NCI-H2171 treated with DMSO at 0.1 percent for 48 hours (cell line): ENCODE data around the gene RAP2B.
A peak's percentile ranks its signal among the peaks of the same experiment; 100 is the strongest.
"Not testable (repeated sequence)": the region's sequence is repeated elsewhere in the genome, so short reads cannot be mapped to it uniquely, and the experiment has no call there.

ENCODE experiments used
- DNase-seq: peaks from one replicate; lab custom pipeline; 2025; lab: John Stamatoyannopoulos, UW

The RAP2B gene

DNA sequence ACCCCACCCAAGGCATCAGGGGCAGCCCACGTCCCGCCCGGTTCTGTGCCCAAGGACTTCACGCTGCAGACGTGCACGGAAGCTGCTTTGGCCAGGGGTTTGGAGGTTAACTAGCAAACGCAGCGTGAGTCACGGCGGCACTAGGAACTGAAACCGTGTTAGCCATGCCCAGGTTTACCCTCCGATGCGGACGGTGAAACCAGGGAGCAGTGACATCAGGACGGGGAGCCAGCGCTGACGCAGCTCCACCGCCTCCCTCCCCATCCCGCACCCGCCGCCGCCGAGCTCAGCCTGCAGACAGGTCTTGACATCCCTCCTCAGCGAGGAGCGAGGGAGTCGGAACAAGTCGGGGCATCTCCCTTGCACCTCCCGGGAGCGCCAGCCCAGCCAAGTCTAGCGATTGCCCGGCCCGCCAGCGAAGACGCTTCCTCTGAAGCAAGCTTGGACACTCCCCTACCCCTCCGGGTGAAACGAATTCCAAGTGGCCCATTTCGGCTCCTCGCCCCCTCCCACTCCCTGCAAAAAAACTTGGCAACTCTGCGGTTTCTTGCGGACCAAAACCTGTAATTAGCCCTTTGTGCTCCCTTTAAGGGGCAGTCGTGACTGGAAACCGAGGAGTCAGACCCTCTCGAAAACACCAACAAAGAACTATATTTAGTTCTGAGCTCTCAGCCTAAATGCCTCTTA lies 1.4 kb upstream of the RAP2B start:
- DNase-seq: no peak

DNA sequence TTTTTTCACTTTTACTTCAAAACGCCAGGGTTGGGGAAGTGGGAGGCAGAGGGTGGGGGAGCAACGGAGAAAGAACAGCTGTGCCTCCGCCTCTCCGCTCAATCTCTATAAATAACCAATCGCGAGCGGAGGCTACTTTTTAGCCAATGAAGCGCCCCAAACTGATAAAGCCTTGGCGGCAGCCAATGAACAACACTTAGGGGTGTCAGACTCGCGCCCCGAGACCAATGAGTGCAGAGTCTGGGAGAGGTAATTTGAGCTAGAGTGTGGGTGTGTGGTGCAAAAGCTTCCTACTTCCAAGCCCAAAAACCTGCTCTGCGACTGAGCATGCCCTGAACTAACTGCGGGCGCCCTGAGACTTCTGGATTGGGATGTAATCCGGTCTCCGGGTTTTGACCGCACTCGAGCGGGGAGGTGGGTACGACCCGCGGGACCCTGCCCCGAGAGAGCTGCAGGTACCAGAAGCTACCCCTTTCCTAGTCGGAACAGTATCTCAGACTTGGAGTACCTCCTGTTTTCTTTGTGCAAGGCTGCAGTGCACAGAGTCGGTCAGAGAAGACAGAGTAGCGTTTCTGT lies 800 bp upstream of the RAP2B start:
- DNase-seq: peak; percentile 65

DNA sequence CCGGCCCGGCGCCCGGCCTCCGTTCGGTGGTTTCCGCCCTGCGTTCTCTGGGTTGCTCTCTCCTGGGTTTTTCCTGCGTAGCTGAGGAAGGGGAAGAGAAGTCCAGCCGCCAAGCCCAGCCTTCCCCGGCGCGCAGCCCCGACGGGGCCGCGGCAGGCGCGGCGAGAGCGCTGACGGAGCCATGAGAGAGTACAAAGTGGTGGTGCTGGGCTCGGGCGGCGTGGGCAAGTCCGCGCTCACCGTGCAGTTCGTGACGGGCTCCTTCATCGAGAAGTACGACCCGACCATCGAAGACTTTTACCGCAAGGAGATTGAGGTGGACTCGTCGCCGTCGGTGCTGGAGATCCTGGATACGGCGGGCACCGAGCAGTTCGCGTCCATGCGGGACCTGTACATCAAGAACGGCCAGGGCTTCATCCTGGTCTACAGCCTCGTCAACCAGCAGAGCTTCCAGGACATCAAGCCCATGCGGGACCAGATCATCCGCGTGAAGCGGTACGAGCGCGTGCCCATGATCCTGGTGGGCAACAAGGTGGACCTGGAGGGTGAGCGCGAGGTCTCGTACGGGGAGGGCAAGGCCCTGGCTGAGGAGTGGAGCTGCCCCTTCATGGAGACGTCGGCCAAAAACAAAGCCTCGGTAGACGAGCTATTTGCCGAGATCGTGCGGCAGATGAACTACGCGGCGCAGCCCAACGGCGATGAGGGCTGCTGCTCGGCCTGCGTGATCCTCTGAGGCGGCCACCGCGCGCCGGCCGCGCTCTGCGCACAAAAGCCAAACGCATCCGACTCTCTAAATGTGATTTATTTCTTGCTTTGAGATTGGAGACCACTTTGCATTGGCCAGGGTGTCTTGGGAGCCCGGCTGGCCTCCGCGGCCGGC lies 727 bp downstream of the RAP2B start:
- no peak for DNase-seq

DNA sequence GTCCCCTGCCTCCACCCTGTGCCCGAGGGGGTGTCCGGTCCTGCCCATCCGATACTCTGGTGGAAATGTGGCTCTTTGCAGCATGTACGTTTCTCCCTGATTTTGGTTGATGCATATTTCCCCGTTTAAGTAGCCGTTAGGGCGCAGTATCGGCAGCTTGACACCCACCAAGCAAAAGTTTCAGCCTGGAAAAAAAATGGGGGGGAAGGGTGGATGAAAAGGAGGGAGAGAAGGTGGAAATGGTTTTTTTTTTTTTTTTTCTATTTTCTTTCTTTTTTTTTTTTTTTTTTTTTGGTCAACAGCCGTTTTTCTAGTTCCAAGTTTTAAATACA lies 1.3 kb downstream of the RAP2B start:
- no peak for DNase-seq

DNA sequence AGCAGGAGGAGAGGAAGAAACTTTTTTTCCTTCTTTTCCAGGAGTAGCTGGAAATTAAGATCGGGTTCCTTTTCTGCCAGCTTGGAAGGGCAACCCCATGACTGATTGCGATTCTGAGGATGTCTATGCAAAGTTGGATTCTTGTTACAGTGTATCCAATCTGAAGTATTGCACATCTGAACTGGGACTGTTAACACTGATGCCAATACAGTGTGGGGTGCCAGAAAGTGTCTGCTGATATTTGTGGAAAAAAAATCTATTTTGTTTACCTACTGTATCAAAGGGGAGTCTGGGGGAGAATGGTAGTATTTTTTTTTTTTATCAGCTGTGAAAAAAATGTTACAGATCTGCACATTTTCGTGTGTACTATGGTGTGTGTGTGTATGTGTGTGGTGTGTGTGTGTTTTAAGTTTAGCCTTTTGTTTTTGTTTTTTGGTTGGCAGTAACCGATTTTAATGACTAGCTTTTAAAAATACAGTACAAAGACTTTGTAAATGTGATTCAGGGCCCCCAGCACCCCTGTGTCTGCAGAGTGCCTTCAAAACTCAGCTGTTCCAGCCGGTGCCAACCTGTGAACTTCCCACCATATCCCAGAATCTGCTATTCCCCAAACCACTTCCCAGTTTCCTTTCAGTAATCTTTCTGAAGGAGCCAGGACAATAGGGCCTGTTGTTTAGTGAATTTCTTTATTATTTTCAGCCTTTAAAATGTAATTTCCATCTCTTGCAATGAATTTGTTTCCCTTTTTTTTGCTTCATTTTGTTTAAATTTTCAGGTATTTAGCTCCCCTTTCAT lies 1.9 kb downstream of the RAP2B start:
- no peak for DNase-seq

DNA sequence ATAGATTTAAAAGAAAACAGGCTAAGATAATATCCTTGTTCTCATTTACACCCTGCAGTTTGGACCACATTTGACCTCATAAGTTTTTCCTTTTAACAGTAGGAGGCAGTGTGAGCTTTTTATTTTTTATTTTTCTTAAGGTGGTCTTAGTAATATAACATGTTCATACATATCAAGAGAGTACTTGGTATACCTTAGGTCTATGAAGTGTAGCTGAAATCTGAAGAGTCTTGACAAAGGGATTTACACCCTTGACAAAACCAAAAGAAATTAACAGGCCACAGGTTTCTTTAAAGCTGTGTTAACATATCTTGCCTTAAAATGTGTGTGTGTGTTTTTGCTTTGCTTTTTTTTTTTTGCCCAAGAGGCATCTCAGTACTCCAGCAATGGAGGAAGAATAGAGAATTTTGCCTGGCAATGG lies 3.2 kb downstream of the RAP2B start:
- DNase-seq: no peak

DNA sequence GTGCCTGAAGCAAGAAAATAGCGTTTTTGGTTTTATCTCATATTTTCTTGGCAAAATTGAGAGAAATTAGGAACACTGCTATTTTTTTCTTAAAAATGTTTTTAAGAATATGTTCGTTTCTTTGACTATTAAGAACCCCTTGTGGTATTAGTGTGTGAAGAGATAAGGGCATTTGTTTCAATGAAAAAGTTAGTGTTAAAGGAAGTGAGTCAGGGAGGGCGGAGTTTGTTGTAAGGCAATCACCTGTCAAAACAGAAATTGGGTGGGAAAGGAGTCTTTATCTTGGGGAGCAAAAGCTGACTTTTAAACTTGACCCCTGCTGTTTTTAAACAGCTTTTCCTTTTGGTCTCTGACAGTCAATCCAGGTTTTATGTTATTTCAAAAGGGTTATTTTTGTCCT lies 4.2 kb downstream of the RAP2B start:
- DNase-seq: no peak

DNA sequence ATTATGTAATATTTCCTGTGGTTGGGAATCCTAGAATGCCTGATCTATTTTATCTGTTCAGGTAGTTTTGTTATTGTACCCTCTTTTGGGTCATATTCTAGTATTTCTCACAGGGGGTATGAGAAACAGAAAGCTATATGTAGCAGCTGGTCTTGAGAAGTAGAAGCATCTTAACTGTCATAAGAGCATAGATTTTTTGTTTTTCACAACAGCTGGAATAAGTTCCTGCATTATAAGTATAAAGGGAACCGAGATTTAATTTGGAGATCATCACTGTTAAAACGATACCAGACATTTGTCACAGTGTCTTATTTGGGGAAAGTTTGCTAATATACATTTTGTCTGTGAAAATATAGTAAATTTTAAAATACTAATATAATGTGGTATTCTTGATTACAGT lies 4.8 kb downstream of the RAP2B start:
- DNase-seq: no peak

DNA sequence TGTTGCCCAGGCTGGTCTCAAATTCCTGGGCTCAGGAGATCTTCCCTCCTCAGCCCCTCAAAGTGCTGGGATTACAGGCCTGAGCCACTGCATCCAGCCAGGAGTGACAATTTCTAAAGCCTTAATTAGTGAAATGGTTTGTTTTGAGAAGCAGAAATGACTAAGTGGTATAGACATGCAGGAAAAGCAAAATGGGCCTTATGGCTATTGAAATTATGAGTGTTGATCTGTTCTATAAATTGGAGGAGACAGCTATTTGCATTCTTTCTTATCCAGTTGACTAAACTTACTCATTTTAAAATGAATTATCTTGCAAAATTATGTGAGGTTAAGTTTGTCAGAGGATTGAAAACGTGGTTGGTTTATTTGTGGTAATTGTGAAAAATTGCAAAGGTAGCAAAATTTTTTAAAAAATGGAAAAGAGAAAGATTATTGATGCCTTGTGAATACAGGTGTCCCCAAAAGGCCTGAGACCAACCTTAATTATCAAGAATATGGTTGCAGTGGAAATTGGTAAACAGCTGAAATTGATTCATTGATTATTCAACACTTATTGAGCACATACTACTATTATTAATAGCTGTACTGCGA lies 7.9 kb downstream of the RAP2B start:
- DNase-seq: no peak

DNA sequence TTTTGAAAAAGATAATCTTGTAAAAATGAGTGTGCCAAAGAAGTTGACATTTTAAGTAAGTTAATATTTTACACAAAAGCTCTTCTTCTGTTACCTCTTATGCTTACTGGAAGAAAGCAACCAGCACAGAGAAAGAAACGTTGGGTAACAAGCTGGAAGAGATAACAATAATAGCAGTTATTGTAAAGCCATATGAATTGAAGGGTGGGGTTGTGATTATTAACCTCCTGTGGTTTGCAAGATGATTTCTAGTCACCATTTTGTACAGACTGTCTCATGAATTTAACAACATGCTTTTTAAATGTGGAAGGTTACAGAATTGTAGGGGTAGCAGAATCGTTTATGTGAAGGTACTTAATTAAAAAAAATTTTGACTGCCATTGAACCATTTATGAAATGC lies 9.2 kb downstream of the RAP2B start:
- DNase-seq: no peak

DNA sequence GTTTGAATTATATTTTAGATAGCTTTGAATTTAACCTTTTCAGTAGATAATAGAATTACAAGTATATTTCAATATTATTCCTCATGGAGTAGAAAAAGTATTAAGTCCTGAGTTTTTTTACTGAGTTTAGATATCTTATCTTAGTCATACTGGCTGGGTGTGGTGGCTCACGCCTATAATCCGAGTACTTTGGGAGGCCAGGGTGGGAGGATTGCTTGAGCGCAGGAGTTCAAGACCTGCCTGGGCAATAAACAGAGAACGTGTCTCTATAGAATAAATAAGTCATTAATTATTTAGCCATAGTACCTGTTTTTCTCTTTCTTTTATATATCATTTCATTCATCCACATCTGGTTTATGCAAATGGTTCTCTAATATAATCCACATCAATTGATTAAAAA lies 9.9 kb downstream of the RAP2B start:
- no peak for DNase-seq

DNA sequence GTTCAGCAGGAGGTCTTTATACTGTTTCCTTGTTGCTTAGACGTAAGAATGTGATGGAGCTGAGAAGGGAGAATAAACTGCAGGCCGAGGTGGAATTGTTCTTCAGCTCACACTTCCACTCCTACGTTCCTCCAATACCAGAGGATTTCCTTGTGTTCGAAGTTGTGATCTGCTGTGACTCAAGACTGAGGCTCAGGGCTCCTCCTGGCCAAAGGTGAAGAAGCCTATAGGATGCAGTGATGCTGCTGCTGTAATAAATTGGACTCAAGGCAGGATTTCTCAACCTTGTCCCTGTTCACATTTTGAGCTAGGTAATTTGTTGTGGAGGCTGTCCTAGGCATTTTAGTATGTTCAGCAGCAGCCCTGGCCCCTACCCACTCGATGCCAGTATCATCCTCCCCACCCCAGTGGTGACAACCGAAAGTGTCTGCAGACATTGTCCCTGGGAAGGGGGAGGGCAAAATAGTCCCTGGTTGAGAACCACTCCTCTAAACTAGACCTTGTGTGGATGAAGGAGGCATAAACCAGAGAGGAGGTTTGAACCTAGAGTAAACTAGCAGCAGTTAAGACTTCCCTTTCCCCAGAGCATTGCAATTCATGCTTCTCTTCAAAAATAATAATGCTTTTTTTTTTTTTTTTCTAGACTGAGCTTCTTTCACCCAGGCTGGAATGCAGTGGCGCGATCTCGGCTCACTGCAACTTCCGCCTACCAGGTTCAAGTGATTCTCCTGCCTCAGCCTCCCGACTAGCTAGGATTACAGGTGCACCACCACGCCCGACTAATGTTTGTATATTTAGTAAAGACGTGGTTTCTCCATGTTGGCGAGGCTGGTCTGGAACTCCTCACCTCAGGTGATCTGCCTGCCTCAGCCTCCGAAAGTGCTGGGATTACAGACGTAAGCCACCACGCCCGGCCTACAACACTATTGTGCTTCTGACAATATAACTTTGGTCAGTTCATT lies 11.1 kb downstream of the RAP2B start:
- DNase-seq: no peak

DNA sequence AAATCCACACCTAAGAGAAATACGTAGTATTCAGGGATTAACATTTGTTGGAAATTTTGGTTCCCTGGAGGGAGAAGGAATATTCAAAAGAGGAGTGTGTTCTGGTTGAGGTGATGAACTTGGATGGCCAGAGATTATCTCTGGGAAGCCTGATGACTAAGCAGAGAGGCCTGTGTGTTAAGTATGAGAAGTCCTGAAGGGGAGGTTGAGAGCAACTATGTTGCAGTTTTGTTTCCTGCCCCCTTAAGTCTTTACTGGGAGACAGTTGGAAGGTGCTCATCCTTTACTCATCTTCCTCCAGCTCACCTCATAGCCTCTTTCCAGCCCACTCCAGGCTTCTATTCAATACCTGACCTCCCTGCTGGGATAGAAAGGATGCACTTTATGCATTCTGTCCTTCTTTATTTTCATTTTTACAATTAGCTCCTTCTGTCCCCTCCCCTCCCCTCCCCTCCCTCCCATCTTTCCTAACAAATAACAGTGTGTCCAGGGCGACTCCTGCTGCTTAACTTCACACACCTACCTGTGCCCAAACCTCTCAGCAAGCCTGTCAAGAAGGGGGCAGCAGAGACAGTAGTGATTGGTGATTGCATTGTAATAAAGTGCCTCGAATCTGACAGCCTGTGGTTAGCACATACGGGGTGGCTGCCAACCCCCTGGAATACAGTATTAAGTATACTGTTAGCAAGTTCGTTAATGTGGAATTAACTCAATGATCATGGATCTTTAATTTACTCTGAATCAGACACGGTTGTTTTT lies 11.9 kb downstream of the RAP2B start:
- DNase-seq: no peak

DNA sequence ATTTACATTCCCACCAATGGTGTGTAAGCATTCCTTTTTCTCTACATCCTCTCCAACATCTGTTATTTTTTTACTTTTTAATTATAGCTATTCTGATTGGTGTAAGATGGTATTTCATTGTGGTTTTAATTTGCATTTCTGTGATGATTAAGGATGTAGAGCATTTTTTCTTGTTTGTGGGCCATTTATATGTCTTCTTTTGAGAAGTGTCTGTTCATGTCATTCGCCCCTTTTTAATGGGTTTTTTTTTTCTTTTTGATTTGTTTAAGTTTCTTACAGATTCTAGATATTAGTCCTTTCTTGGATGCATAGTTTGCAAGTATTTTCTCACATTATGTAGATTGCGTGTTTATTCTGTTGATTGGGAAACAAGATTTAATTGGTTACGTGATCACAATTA lies 14.2 kb downstream of the RAP2B start:
- DNase-seq: no peak

DNA sequence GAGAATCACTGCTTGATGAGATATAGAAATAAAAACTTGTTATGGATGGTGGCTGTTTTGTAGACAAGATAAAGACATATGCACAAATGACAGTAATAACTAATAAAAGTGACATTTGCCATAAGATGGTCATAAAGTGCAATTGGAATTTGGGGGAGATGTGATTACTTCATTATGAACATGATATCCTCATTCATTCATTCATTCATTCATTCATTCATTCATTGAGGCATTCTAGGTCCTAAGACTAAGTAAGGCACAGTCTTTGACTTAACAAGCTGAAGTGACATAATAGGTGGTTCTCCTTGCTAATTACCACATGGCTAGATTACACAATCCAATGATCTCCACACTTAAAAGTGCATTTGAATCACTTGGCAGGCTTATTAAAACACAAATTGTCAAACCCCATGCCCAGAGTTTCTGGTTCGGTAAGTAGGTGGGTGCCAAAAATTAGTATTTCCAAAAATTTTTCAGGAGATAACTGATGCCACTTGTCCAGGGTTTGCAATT lies 18.9 kb downstream of the RAP2B start:
- no peak for DNase-seq

DNA sequence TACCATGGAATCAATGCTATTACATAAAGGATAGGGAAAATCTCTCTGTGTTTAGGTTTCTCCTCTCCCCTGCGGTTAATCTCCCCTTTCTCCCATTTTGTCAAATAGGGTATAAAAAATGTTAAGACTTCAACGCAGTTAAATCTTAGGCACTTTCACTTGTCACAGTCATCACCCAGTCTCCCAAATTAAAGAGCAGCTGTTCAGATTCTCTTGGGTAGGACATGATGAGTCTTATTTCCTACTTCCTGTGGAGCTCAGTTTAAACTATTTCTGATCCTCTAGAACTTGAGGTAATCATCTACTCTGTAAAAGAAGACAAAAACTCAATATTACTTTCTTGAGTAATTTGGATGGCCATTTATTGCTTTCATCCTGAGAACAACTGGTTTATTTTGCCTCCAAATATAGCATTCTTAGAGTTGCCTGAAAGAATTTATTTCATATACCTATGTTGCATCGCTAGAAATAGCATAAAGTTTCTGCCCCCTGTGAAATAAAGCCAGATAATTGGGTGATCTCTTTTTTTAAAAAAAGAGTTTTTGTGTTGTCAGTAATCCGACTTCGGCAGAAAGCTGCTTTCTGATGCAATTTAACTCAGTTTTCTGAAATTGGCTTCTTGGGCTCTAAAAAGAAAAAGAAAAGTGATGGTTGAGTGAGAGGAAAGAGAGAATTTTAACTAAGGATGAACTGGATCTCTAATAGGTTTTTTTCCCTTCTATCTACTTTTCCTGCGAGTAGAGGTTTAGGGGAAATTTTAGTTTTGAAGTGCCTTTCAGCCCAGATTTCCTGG lies 20.7 kb downstream of the RAP2B start:
- no peak for DNase-seq

DNA sequence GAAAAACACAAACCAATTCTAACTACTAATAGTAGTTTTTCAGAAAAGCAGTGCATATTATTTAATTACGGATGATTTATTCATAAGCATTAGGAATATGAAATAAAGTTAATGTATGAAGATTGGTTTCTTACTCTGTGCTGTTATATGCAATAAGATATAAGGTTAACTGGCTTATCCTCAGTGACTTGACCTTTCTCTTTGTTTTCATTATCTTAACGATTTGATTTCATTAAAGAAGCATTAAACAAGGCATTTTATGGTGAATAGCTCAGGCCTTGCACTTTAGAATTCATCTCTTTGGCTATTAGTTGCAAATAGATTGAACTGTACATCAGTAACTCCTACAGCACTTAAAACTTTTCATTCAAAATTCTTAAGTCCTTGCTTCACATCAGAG lies 28.9 kb downstream of the RAP2B start:
- DNase-seq: no peak

DNA sequence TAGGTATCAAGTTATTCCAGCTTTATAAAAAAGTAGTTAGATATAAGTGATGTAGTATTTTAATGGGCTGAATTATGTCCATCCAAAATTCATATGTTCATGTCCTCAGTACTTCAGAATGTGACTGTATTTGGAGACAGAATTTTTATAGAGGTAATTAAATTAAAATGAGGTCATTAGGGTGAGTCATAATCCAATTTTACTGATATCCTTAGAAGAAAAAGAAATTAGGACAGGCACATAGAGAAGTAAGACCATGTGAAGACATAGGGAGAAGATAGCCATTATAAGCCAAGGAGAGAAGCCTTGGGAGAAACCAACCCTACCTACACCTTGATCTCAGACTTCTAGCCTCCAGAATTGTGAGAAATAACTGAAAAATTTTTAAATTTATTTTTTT lies 30.3 kb downstream of the RAP2B start:
- no peak for DNase-seq

DNA sequence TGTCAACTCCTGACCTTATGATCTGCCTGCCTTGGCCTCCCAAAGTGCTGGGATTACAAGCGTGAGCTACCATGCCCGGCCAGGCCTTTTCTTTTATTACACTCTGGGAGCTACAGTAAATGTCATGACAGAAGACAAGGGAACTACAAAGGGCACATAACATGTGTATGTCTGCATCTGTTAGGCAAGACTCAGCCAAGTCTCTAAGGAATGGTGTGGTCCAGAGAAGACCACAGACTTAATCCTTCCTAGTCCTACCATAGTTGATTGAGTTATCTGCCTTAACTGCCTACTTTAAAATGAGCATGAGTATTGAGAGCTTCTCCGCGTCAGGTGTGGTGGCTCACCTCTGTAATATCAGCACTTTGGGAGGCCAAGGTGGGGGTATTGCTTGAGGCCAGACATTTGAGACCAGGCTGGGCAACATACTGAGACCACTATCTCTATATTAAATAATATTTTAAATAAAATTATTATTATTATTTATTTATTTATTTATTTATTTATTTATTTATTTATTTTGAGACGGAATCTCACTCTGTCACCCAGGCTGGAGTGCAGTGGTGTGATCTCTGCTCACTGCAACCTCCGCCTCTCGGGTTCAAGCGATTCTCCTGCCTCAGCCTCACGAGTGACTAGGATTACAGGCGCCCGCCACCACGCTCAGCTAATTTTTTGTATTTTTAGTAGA lies 31.9 kb downstream of the RAP2B start:
- not testable (repeated sequence) for DNase-seq
